ENCODE measurements around the gene C2CD5.

Gene C2CD5

DNA sequence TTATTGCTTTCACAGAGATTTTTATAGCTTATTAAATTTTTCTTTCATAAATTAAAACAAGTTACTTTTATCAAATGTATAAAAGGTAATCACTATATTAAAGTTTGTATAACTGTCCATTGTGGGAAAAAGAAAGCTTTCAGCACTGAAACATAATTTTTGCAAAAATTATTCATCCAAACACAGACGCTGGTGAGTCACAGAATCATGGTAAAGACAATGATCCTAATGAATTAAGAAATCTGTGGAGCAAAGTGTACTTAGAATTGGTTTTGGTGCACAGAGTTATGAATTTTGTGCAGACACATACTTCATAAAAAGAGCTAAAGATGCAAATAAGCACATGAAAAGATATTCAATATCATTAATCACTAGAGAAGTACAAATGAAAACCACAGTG lies 31.7 kb upstream of the C2CD5 start:
- no peak overlapping the region for H2AFZ ChIP-seq (ENCODE audit: low read depth, low read length, severe bottlenecking)
- no peak for TF ChIP-seq EZH2phosphoT487 (conservative IDR thresholded peaks at IDR 0.05; ENCODE audit: low read length)
- TF ChIP-seq, protein P1, sequence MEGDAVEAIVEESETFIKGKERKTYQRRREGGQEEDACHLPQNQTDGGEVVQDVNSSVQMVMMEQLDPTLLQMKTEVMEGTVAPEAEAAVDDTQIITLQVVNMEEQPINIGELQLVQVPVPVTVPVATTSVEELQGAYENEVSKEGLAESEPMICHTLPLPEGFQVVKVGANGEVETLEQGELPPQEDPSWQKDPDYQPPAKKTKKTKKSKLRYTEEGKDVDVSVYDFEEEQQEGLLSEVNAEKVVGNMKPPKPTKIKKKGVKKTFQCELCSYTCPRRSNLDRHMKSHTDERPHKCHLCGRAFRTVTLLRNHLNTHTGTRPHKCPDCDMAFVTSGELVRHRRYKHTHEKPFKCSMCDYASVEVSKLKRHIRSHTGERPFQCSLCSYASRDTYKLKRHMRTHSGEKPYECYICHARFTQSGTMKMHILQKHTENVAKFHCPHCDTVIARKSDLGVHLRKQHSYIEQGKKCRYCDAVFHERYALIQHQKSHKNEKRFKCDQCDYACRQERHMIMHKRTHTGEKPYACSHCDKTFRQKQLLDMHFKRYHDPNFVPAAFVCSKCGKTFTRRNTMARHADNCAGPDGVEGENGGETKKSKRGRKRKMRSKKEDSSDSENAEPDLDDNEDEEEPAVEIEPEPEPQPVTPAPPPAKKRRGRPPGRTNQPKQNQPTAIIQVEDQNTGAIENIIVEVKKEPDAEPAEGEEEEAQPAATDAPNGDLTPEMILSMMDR (IDR thresholded peaks at IDR 0.05; ENCODE audit: insufficient read depth, low read length, poor library complexity, severe bottlenecking) = no peak
- no peak overlapping the region for H3K9ac ChIP-seq (ENCODE audit: low read length)
- H3K9me2 ChIP-seq (replicated peaks; ENCODE audit: insufficient read depth, low read length) = no peaks in the 10 kb centered on the region
- H3K36me3 ChIP-seq (ENCODE audit: low read length) = no peaks in the 10 kb centered on the region
- no peak overlapping the region for H3K27ac ChIP-seq (ENCODE audit: low read depth, low read length)
- H3K9me3 ChIP-seq (ENCODE audit: insufficient read depth, low read length) = no peaks in the 10 kb centered on the region
- no peak overlapping the region for H3K4me3 ChIP-seq (ENCODE audit: insufficient read depth, low read length, poor library complexity, severe bottlenecking)
- H4K20me1 ChIP-seq (ENCODE audit: low read depth, low read length) = no peaks in the 10 kb centered on the region
- H3K79me2 ChIP-seq (ENCODE audit: insufficient read depth, low read length) = no peaks in the 10 kb centered on the region
- no peaks in the 10 kb centered on the region for H3F3A ChIP-seq (ENCODE audit: insufficient read depth)
- H3K4me2 ChIP-seq (ENCODE audit: low read depth, low read length, poor library complexity, severe bottlenecking) = no peak overlapping the region
- no peaks in the 10 kb centered on the region for H3K27me3 ChIP-seq (ENCODE audit: low read length)

DNA sequence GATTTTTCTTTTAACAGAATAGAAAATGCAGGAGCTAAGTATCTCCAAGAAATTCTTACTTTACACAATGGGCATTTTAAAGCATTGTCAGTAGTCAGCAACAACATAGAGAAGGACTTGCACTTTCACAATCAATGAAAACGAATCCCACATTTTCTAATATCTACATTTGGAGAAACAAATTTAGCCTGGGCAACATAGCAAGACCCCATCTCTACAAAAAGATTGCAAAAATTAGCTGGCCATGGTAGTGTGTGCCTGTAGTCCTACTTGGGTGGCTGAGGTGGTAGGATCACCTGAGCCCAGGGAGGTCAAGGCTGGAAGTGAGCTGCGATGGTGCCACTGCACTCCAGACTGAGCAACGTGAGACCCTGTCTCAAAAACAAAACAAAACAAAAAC lies 30.6 kb upstream of the C2CD5 start:
- TF ChIP-seq, protein P1 (IDR thresholded peaks at IDR 0.05; ENCODE audit: insufficient read depth, low read length, poor library complexity, severe bottlenecking) = no peak
- no peak for TF ChIP-seq EZH2phosphoT487 (conservative IDR thresholded peaks at IDR 0.05; ENCODE audit: low read length)

DNA sequence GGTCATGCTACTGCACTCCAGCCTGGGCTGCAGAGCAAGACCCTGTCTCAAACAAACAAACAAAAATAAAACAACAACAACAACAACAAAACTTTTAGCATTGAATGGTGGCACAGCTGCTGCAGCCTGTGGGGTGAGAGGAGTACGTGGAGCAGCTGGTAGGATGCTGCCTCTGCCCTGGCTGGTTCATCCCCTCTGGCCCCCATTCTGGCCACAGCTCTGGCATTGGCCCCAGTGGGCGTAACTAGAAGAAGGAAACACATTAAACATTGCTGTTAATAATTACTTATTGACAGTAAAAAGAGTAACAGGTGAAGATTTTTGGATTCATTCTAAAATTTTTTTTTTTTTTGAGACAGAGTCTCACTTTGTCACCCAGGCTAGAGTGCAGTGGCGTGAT lies 28.8 kb upstream of the C2CD5 start:
- Histone ChIP-seq H3K9me3 (ENCODE audit: insufficient read depth, low read length) (no peaks in the 10 kb centered on the region), H3F3A (ENCODE audit: insufficient read depth) (no peaks in the 10 kb centered on the region), H3K27me3 (ENCODE audit: low read length) (no peaks in the 10 kb centered on the region), H3K4me3 (ENCODE audit: insufficient read depth, low read length, poor library complexity, severe bottlenecking) (no peak overlapping the region), H3K4me2 (ENCODE audit: low read depth, low read length, poor library complexity, severe bottlenecking) (no peak overlapping the region), H4K20me1 (ENCODE audit: low read depth, low read length) (no peaks in the 10 kb centered on the region), H3K27ac (ENCODE audit: low read depth, low read length) (no peak overlapping the region), H3K9ac (ENCODE audit: low read length) (no peak overlapping the region), H3K9me2 (replicated peaks; ENCODE audit: insufficient read depth, low read length) (no peaks in the 10 kb centered on the region), H3K79me2 (ENCODE audit: insufficient read depth, low read length) (no peaks in the 10 kb centered on the region), H2AFZ (ENCODE audit: low read depth, low read length, severe bottlenecking) (no peak overlapping the region), H3K36me3 (ENCODE audit: low read length) (no peaks in the 10 kb centered on the region)
- no peak for TF ChIP-seq EZH2phosphoT487 (conservative IDR thresholded peaks at IDR 0.05; ENCODE audit: low read length)
- TF ChIP-seq, protein P1 (IDR thresholded peaks at IDR 0.05; ENCODE audit: insufficient read depth, low read length, poor library complexity, severe bottlenecking) = no peak

More for the DNA sequence above, 30.6 kb upstream of the C2CD5 start:
- no peak overlapping the region for H3K9ac ChIP-seq (ENCODE audit: low read length)
- no peak overlapping the region for H3K4me2 ChIP-seq (ENCODE audit: low read depth, low read length, poor library complexity, severe bottlenecking)
- H3K27me3 ChIP-seq (ENCODE audit: low read length) = no peaks in the 10 kb centered on the region
- H3F3A ChIP-seq (ENCODE audit: insufficient read depth) = no peaks in the 10 kb centered on the region
- H4K20me1 ChIP-seq (ENCODE audit: low read depth, low read length) = no peaks in the 10 kb centered on the region
- no peaks in the 10 kb centered on the region for H3K79me2 ChIP-seq (ENCODE audit: insufficient read depth, low read length)
- no peak overlapping the region for H3K27ac ChIP-seq (ENCODE audit: low read depth, low read length)
- H2AFZ ChIP-seq (ENCODE audit: low read depth, low read length, severe bottlenecking) = no peak overlapping the region
- no peak overlapping the region for H3K4me3 ChIP-seq (ENCODE audit: insufficient read depth, low read length, poor library complexity, severe bottlenecking)
- H3K9me3 ChIP-seq (ENCODE audit: insufficient read depth, low read length) = no peaks in the 10 kb centered on the region
- H3K36me3 ChIP-seq (ENCODE audit: low read length) = no peaks in the 10 kb centered on the region
- H3K9me2 ChIP-seq (replicated peaks; ENCODE audit: insufficient read depth, low read length) = no peaks in the 10 kb centered on the region

All from SU-DHL-6 (cell line).